Measurements from ENCODE around the gene CCDC102A.

The CCDC102A gene

DNA sequence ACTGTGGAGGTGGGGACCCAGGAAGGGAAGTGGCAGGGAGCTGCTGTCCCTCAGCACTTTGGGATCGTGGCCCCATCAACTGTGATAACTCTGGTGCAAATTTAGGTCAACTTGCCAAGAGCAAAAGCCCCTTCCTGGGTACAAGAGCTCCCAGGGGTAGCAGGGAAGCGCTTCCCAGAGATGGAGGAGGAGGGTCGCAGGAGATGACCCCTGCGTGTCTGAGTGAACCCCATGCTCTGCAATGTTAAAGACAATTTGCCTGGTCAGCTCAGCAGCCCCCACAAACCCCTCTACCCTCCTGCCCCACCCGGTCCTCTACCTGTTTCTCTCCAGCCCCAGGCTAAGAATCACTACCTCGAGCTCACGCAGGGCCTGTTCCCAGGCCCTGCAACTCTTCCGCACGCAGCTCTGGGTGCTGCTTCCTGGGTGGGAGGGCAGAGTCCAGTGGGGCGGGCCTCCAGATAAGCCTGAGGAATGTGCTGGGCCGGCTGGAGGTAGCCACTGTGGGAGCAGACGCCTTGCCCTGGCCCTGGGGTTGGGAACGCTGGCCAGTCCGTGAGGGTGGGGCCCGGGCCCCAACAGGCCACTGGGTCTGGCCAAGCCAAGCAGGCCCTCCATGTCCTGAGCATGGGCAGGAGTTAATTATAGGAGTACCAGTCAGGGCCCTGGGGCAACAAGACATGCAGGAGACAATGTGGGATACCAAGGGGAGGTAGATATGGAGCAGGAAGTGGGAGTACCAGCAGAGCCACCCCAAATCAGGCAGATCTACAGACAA, 56.2 kb downstream of the CCDC102A start:
- peak; percentile 90 for DNase-seq (ENCODE audit: low spot score)
- peak overlapping the region; percentile 74 for H3K4me3 ChIP-seq
- H3K27ac ChIP-seq, result peak overlapping the region; percentile 64 to 90
- TF ChIP-seq, protein P1, sequence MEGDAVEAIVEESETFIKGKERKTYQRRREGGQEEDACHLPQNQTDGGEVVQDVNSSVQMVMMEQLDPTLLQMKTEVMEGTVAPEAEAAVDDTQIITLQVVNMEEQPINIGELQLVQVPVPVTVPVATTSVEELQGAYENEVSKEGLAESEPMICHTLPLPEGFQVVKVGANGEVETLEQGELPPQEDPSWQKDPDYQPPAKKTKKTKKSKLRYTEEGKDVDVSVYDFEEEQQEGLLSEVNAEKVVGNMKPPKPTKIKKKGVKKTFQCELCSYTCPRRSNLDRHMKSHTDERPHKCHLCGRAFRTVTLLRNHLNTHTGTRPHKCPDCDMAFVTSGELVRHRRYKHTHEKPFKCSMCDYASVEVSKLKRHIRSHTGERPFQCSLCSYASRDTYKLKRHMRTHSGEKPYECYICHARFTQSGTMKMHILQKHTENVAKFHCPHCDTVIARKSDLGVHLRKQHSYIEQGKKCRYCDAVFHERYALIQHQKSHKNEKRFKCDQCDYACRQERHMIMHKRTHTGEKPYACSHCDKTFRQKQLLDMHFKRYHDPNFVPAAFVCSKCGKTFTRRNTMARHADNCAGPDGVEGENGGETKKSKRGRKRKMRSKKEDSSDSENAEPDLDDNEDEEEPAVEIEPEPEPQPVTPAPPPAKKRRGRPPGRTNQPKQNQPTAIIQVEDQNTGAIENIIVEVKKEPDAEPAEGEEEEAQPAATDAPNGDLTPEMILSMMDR (IDR thresholded peaks at IDR 0.05), result no peak

GRCh38 chr16:57479205-57479975, 57.0 kb downstream of the CCDC102A start:
- peak overlapping the region; percentile 74 for H3K4me3 ChIP-seq
- no peak for DNase-seq (ENCODE audit: low spot score)
- TF ChIP-seq, protein P1 (IDR thresholded peaks at IDR 0.05), result no peak
- H3K27ac ChIP-seq, result peak overlapping the region; percentile 64 to 90

DNA sequence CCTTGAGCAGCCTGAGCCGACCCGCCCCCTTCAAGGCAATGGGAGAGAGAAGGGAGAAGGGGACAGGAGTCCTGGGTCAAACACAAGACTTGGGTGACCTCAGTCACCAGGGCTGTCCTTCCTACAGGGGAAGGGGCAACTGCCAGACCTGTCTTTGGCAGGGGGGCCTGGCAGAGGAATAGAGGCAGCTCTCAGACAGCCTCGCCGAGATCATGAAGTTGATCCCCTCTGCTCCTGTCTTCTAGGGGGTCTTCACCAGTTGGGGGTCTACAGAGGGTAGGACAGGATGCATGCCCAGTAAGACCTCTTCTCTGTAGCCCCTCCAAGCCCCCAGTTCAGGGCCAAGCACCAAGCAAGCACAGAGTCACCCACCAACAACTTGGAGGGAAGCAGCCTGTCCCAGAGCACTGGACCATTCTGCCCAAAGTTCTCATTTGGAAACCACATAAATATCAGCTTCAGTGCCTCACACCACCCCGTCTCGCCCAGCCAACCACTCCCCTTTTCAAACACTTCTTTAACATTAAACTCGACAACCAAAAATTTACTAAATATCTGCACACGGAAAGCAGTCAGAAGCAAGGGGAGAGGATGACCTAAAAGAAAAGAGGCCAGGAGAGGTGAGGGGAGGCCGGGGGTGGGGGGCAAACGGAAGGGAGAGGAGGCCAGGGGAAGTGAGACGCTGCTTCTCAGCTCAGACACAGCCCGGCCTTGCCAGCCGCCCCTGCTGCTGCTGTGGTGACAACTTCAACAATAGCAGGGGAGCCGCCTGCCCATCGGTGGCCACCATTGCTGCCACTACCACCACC, 57.8 kb downstream of the CCDC102A start:
- no peak for DNase-seq (ENCODE audit: low spot score)
- TF ChIP-seq, protein P1 (IDR thresholded peaks at IDR 0.05), result no peak
- Histone ChIP-seq H3K27ac (peak overlapping the region; percentile 64 to 90), H3K4me3 (peak overlapping the region; percentile 74)

- peak overlapping the region; percentile 60 to 90 for H3K27ac ChIP-seq
- no peak for DNase-seq (ENCODE audit: low spot score)
- H3K4me3 ChIP-seq, result peak overlapping the region; percentile 74
- TF ChIP-seq, protein P1 (IDR thresholded peaks at IDR 0.05), result no peak
Observed at GRCh38 chr16:57477531-57478202, 58.7 kb downstream of the CCDC102A start.

GRCh38 chr16:57476546-57477410, 59.6 kb downstream of the CCDC102A start:
- TF ChIP-seq, protein P1 (IDR thresholded peaks at IDR 0.05), result no peak
- H3K27ac ChIP-seq, result peak overlapping the region in 1 of 2 donors; percentile 90

More at GRCh38 chr16:57476546-57477410, 59.6 kb downstream of the CCDC102A start:
- H3K4me3 ChIP-seq, result no peak overlapping the region
- DNase-seq (ENCODE audit: low spot score), result no peak

Data from coronary artery (tissue), 2 donors.